HepG2 (cell line): ENCODE data around the gene PIK3C2B. TPM values are rescaled to one million over a fixed set of nuclear protein-coding genes. Genes with fewer than 3 reads are reported as not detected.
A peak's percentile ranks its signal among the peaks of the same experiment; 100 is the strongest.

Experiments used
- ELF1 ChIP-seq: sonication (generic); formaldehyde crosslinking; IDR thresholded peaks from 2 replicates; pipeline ENCODE4 v1.4.0; 2020; ENCODE audit warnings: missing genetic modification reagents
- HCFC1 ChIP-seq: fragments of 150-350 bp; IDR thresholded peaks from 2 replicates; pipeline ENCODE4 v1.6.1; 2014; ENCODE audit warnings: low read depth, low read length
- HIVEP1 ChIP-seq: sonication (generic); formaldehyde crosslinking; IDR thresholded peaks from 2 replicates; pipeline ENCODE4 v1.4.0; 2020; ENCODE audit warnings: mild to moderate bottlenecking, missing genetic modification reagents
- PHF20 ChIP-seq: sonication (generic); formaldehyde crosslinking; IDR thresholded peaks from 2 replicates; pipeline ENCODE4 v1.5.0; 2020; ENCODE audit warnings: mild to moderate bottlenecking, missing genetic modification reagents
- SRSF9 ChIP-seq: fragments of 200-400 bp; formaldehyde crosslinking; IDR thresholded peaks from 2 replicates; pipeline ENCODE4 v1.6.1; 2018; ENCODE audit warnings: borderline replicate concordance, mild to moderate bottlenecking, low read depth, low read length; ENCODE audit not compliant: insufficient read depth, poor library complexity, severe bottlenecking
- TSC22D2 ChIP-seq: sonication (generic); formaldehyde crosslinking; IDR thresholded peaks from 2 replicates; pipeline ENCODE4 v1.5.1; 2020; ENCODE audit warnings: missing genetic modification reagents, mild to moderate bottlenecking, borderline replicate concordance
- ZFP36 ChIP-seq: fragments of 150-350 bp; IDR thresholded peaks from 2 replicates; pipeline ENCODE4 v1.6.1; 2018; ENCODE audit warnings: borderline replicate concordance, low read length, low read depth; ENCODE audit not compliant: partially characterized antibody
- ZFP62 ChIP-seq: sonication (generic); formaldehyde crosslinking; IDR thresholded peaks from 2 replicates; pipeline ENCODE4 v1.4.0; 2020; ENCODE audit warnings: missing genetic modification reagents
- ZKSCAN1 ChIP-seq: fragments of 150-350 bp; IDR thresholded peaks from 2 replicates; pipeline ENCODE4 v1.6.1; 2014; ENCODE audit warnings: low read length
- ZNF557 ChIP-seq: sonication (generic); formaldehyde crosslinking; IDR thresholded peaks from 2 replicates; pipeline ENCODE4 v1.4.0; 2020; ENCODE audit warnings: missing genetic modification reagents
- polyA plus RNA-seq, 8 experiments: library from polyadenylated mRNA; depleted of rRNA in 3 of 8; stranded (reverse) in 7 of 8; unstranded in 1 of 8; fragments of >200 nt; fragmentation: Illumina TruSeq in 4 of 8; extraction: Trizol in 4 of 8; gene quantifications; 2 replicates each; pipeline versions ENCODE4 v1.2.1 to v1.2.3, GENCODE V29; 2011 to 2016; ENCODE audit warnings: low read depth in 4 of 8, missing spikeins in 1 of 8, mixed read lengths in 1 of 8; ENCODE audit not compliant: insufficient read depth in 1 of 8
- total RNA-seq, 5 experiments: library from RNA; depleted of rRNA; stranded (reverse); fragments of >200 nt; fragmentation: Illumina TruSeq; extraction: Trizol; gene quantifications; 2 replicates each; pipeline ENCODE4 v1.2.3, GENCODE V29; 2016; ENCODE audit warnings: low read depth in 1 of 5
- TF ChIP-seq, protein P1 (sequence below), 2 experiments: sonication (generic) in 1 of 2; formaldehyde crosslinking in 1 of 2; IDR thresholded peaks; 2 replicates each; pipeline versions ENCODE4 v1.5.1 to v1.6.1; 2011 to 2020; ENCODE audit warnings: borderline replicate concordance in 1 of 2, low read depth in 1 of 2, low read length in 1 of 2, mild to moderate bottlenecking in 1 of 2, missing genetic modification reagents in 1 of 2, moderate library complexity in 1 of 2
- TF ChIP-seq, protein P2 (sequence below): sonication (generic); formaldehyde crosslinking; conservative IDR thresholded peaks from 2 replicates; pipeline ENCODE4 v1.4.0; 2020; ENCODE audit warnings: mild to moderate bottlenecking, missing genetic modification reagents, moderate library complexity
- TF ChIP-seq, protein P3 (sequence below): sonication (generic); formaldehyde crosslinking; IDR thresholded peaks from 2 replicates; pipeline ENCODE4 v1.5.1; 2020; ENCODE audit warnings: missing genetic modification reagents, mild to moderate bottlenecking, borderline replicate concordance
- TF ChIP-seq, protein P4 (sequence below): sonication (generic); formaldehyde crosslinking; IDR thresholded peaks from 2 replicates; pipeline ENCODE4 v1.4.0; 2020; ENCODE audit warnings: mild to moderate bottlenecking, missing genetic modification reagents
- TF ChIP-seq, protein P5 (sequence below): sonication (generic); formaldehyde crosslinking; IDR thresholded peaks from 2 replicates; pipeline ENCODE4 v1.4.0; 2020; ENCODE audit warnings: missing genetic modification reagents
- TF ChIP-seq, protein P6 (sequence below): sonication (generic); formaldehyde crosslinking; IDR thresholded peaks from 2 replicates; pipeline ENCODE4 v1.5.0; 2020; ENCODE audit warnings: missing genetic modification reagents, mild to moderate bottlenecking, borderline replicate concordance

The PIK3C2B gene
- total and polyA plus RNA-seq, 2 of the 13 experiments (the other 11 are each of a cell fraction or from before 2014, with no cell fraction given): 3.4 to 4.5 TPM

DNA sequence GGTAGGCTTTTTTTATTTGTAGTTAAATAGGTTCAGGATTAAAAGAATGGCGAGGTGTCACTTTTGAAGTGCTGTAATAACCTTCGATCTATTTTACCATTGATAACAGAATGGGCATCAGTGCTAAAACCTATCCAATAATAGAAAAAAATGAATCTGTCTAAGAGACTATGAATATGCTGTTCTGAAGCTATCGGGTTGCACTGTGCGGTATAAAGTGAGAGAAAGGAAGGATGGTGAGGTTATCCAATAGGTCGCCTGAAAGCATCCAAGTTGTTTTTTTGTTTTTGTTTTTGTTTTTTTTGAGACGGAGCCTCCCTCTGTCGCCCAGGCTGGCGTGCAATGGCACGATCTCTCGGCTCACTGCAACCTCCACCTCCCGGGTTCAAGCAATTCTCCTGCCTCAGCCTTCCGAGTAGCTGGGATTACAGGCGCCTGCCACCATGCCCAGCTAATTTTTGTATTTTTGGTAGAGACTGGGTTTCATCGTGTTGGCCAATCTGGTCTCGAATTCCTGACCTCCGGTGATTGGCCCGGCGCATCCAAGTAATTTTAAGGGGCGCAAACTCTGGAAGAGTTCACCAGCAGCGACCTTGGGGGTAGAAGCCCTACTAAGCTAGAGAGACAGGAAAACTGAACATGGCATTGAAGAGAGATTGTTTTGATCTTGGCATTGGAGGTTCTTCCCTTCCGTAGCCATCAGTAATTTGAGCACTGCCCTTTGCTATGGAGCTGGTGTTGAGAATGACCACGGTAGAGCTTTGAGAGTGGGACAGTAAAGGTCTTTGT lies 12.9 kb upstream of the PIK3C2B start (continued):
- TF ChIP-seq, protein P1, sequence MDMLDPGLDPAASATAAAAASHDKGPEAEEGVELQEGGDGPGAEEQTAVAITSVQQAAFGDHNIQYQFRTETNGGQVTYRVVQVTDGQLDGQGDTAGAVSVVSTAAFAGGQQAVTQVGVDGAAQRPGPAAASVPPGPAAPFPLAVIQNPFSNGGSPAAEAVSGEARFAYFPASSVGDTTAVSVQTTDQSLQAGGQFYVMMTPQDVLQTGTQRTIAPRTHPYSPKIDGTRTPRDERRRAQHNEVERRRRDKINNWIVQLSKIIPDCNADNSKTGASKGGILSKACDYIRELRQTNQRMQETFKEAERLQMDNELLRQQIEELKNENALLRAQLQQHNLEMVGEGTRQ (IDR thresholded peaks at IDR 0.05; ENCODE audit: low read depth, low read length): no peak
- TF ChIP-seq, protein P1 (CRISPR knock-in tag; IDR thresholded peaks at IDR 0.05; ENCODE audit: borderline replicate concordance): no peak
- TF ChIP-seq, protein P2, sequence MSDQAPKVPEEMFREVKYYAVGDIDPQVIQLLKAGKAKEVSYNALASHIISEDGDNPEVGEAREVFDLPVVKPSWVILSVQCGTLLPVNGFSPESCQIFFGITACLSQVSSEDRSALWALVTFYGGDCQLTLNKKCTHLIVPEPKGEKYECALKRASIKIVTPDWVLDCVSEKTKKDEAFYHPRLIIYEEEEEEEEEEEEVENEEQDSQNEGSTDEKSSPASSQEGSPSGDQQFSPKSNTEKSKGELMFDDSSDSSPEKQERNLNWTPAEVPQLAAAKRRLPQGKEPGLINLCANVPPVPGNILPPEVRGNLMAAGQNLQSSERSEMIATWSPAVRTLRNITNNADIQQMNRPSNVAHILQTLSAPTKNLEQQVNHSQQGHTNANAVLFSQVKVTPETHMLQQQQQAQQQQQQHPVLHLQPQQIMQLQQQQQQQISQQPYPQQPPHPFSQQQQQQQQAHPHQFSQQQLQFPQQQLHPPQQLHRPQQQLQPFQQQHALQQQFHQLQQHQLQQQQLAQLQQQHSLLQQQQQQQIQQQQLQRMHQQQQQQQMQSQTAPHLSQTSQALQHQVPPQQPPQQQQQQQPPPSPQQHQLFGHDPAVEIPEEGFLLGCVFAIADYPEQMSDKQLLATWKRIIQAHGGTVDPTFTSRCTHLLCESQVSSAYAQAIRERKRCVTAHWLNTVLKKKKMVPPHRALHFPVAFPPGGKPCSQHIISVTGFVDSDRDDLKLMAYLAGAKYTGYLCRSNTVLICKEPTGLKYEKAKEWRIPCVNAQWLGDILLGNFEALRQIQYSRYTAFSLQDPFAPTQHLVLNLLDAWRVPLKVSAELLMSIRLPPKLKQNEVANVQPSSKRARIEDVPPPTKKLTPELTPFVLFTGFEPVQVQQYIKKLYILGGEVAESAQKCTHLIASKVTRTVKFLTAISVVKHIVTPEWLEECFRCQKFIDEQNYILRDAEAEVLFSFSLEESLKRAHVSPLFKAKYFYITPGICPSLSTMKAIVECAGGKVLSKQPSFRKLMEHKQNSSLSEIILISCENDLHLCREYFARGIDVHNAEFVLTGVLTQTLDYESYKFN (CRISPR knock-in tag): no peak
- TF ChIP-seq PHF20 (CRISPR knock-in tag) (no peak), TSC22D2 (CRISPR knock-in tag) (0 out of 2 replicates have a peak, but pooled peaks have one; percentile 37), ZKSCAN1 (peak; percentile 97), HIVEP1 (no peak), ELF1 (CRISPR knock-in tag) (peak; percentile 16; the same call in 1 of the 2 replicates), ZFP36 (no peak), SRSF9 (no peak), ZNF557 (CRISPR knock-in tag) (0 out of 2 replicates have a peak, but pooled peaks have one; percentile 52), ZFP62 (CRISPR knock-in tag) (no peak), HCFC1 (no peak)
- TF ChIP-seq, protein P3, sequence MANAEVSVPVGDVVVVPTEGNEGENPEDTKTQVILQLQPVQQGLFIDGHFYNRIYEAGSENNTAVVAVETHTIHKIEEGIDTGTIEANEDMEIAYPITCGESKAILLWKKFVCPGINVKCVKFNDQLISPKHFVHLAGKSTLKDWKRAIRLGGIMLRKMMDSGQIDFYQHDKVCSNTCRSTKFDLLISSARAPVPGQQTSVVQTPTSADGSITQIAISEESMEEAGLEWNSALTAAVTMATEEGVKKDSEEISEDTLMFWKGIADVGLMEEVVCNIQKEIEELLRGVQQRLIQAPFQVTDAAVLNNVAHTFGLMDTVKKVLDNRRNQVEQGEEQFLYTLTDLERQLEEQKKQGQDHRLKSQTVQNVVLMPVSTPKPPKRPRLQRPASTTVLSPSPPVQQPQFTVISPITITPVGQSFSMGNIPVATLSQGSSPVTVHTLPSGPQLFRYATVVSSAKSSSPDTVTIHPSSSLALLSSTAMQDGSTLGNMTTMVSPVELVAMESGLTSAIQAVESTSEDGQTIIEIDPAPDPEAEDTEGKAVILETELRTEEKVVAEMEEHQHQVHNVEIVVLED: no peak
- TF ChIP-seq, protein P4, sequence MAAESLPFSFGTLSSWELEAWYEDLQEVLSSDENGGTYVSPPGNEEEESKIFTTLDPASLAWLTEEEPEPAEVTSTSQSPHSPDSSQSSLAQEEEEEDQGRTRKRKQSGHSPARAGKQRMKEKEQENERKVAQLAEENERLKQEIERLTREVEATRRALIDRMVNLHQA (CRISPR knock-in tag): no peak
- TF ChIP-seq, protein P5, sequence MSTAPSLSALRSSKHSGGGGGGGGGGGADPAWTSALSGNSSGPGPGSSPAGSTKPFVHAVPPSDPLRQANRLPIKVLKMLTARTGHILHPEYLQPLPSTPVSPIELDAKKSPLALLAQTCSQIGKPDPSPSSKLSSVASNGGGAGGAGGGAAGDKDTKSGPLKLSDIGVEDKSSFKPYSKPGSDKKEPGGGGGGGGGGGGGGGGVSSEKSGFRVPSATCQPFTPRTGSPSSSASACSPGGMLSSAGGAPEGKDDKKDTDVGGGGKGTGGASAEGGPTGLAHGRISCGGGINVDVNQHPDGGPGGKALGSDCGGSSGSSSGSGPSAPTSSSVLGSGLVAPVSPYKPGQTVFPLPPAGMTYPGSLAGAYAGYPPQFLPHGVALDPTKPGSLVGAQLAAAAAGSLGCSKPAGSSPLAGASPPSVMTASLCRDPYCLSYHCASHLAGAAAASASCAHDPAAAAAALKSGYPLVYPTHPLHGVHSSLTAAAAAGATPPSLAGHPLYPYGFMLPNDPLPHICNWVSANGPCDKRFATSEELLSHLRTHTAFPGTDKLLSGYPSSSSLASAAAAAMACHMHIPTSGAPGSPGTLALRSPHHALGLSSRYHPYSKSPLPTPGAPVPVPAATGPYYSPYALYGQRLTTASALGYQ: no peak
- TF ChIP-seq, protein P6, sequence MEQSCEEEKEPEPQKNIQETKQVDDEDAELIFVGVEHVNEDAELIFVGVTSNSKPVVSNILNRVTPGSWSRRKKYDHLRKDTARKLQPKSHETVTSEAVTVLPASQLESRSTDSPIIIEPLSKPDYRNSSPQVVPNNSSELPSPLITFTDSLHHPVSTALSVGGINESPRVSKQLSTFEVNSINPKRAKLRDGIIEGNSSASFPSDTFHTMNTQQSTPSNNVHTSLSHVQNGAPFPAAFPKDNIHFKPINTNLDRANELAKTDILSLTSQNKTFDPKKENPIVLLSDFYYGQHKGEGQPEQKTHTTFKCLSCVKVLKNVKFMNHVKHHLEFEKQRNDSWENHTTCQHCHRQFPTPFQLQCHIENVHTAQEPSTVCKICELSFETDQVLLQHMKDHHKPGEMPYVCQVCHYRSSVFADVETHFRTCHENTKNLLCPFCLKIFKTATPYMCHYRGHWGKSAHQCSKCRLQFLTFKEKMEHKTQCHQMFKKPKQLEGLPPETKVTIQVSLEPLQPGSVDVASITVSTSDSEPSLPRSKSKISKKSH: no peak
